Gastrocnemius medialis (tissue), 4 donors: ENCODE data around the gene LRRC8E.

Source experiments
- POLR2A ChIP-seq, 2 donors: fragments of 450-650 bp; IDR thresholded peaks; one replicate each; pipeline ENCODE4 v1.6.1; 2017; ENCODE audit warnings: antibody characterized with exemption in 2 of 2, mild to moderate bottlenecking in 2 of 2, moderate library complexity in 2 of 2
- TF ChIP-seq, protein P1 (sequence below), 5 experiments: fragments of 450-650 bp in 3 of 5; fragments of 200-600 bp in 2 of 5; sonication (generic) in 2 of 5; IDR thresholded peaks in 4 of 5; conservative IDR thresholded peaks in 1 of 5; 1 replicate in 4 of 5; 2 replicates in 1 of 5; pipeline ENCODE4 v1.5.1; 2016 to 2019; ENCODE audit warnings: antibody characterized with exemption in 5 of 5, mild to moderate bottlenecking in 3 of 5, moderate library complexity in 3 of 5

DNA sequence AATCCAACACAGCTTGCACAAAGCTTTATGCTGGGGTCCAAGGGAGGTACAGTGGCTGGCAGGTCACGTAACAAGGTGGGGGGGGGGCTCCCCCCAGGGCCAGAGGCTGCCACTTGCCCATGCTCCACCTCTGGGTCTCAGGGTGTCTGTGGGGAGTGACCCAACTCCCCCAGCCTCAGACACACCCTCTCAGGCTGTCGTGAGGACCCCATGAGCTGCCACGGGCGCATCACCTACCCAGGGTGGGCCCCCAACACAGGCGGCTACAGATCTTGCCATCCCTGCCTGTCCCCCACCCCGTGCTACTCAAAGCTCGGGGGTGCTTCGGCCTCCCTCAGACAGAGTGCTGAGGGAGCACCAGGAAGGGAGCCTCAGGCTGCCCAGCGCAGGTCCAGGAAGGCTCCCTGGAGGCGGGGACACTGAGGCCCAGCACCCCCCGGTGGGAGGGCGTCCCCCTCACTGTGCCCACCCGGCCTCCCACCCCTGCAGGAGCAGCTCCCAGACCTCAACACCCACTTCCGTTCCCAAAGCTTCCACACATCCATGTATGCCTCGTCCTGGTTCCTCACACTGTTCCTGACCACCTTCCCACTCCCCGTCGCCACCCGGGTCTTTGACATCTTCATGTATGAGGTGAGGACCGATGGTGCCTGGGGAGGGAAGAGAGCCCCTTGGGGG, 37.2 kb upstream of the LRRC8E start:
- TF ChIP-seq, protein P1, sequence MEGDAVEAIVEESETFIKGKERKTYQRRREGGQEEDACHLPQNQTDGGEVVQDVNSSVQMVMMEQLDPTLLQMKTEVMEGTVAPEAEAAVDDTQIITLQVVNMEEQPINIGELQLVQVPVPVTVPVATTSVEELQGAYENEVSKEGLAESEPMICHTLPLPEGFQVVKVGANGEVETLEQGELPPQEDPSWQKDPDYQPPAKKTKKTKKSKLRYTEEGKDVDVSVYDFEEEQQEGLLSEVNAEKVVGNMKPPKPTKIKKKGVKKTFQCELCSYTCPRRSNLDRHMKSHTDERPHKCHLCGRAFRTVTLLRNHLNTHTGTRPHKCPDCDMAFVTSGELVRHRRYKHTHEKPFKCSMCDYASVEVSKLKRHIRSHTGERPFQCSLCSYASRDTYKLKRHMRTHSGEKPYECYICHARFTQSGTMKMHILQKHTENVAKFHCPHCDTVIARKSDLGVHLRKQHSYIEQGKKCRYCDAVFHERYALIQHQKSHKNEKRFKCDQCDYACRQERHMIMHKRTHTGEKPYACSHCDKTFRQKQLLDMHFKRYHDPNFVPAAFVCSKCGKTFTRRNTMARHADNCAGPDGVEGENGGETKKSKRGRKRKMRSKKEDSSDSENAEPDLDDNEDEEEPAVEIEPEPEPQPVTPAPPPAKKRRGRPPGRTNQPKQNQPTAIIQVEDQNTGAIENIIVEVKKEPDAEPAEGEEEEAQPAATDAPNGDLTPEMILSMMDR (IDR thresholded peaks at IDR 0.05 in 4 of 5, conservative IDR thresholded peaks at IDR 0.05 in 1 of 5): no peak
- no peak for TF ChIP-seq POLR2A (IDR thresholded peaks at IDR 0.05)
